Stimulated activated CD8-positive, alpha-beta memory T cell treated with anti-CD3 and anti-CD28 coated beads, Interleukin-15, amount 100 ng/mL, for 1 hour (primary cell): ENCODE results near the gene ATXN10.

Experiments used
- DNase-seq: peaks from one replicate; pipeline ENCODE4 v3.0.0-alpha.2; 2020; ENCODE audit warnings: low read depth

Gene ATXN10

GRCh38 chr22:45758603-45759002 is 87.0 kb downstream of the ATXN10 start:
- no peak for DNase-seq

- no peak for DNase-seq
These were observed 89.0 kb downstream of the ATXN10 start for GRCh38 chr22:45760682-45761081.

GRCh38 chr22:45762545-45763235 is 91.1 kb downstream of the ATXN10 start:
- no peak for DNase-seq

GRCh38 chr22:45763236-45763624 is 91.6 kb downstream of the ATXN10 start:
- DNase-seq: no peak

- no peak for DNase-seq
These were observed 96.9 kb downstream of the ATXN10 start for GRCh38 chr22:45768490-45768889.

GRCh38 chr22:45769569-45770210 is 98.1 kb downstream of the ATXN10 start:
- DNase-seq: no peak

GRCh38 chr22:45770506-45770905 is 98.9 kb downstream of the ATXN10 start:
- no peak for DNase-seq

GRCh38 chr22:45771057-45771456 is 99.4 kb downstream of the ATXN10 start:
- DNase-seq: no peak

- no peak for DNase-seq
These were observed 100.1 kb downstream of the ATXN10 start for GRCh38 chr22:45771711-45772110.

GRCh38 chr22:45772743-45773142 is 101.1 kb downstream of the ATXN10 start:
- DNase-seq: no peak

- DNase-seq: no peak
These were observed 102.5 kb downstream of the ATXN10 start for GRCh38 chr22:45774001-45774670.

GRCh38 chr22:45775062-45775461 is 103.4 kb downstream of the ATXN10 start:
- DNase-seq: no peak

GRCh38 chr22:45775569-45776312 is 104.1 kb downstream of the ATXN10 start:
- no peak for DNase-seq

GRCh38 chr22:45776313-45776585 is 104.6 kb downstream of the ATXN10 start:
- no peak for DNase-seq

- DNase-seq: no peak
These were observed 105.6 kb downstream of the ATXN10 start for GRCh38 chr22:45777046-45777851.

GRCh38 chr22:45777852-45778375 is 106.3 kb downstream of the ATXN10 start:
- no peak for DNase-seq

- no peak for DNase-seq
These were observed 109.8 kb downstream of the ATXN10 start for GRCh38 chr22:45781459-45781858.

- no peak for DNase-seq
These were observed 110.3 kb downstream of the ATXN10 start for GRCh38 chr22:45781966-45782365.

- DNase-seq: no peak
These were observed 111.4 kb downstream of the ATXN10 start for GRCh38 chr22:45783021-45783420.

- no peak for DNase-seq
These were observed 112.1 kb downstream of the ATXN10 start for GRCh38 chr22:45783690-45784089.

GRCh38 chr22:45784357-45785277 is 113.0 kb downstream of the ATXN10 start:
- no peak for DNase-seq
